Epithelial cell of esophagus (primary cell): ENCODE results near the gene DSCAML1.

Experiments used
- DNase-seq: peaks from one replicate; pipeline ENCODE4 v3.0.0; 2010; ENCODE audit warnings: low read depth
- H3K4me3 ChIP-seq: 2 replicates; pipeline ENCODE4 v1.5.1; 2011; ENCODE audit warnings: mild to moderate bottlenecking, low read length, control low read depth
- CTCF ChIP-seq: IDR thresholded peaks from 2 replicates; pipeline ENCODE4 v1.5.1; 2011; ENCODE audit warnings: low read depth, mild to moderate bottlenecking, low read length, control low read depth, inconsistent platforms; ENCODE audit not compliant: insufficient read depth; ENCODE audit errors: missing control alignments

The DSCAML1 gene

GRCh38 chr11:117654281-117655255 is 142.4 kb downstream of the DSCAML1 start:
- no peak for TF ChIP-seq CTCF
- no peak overlapping the region for H3K4me3 ChIP-seq
- DNase-seq: no peak

GRCh38 chr11:117652521-117652920 is 144.5 kb downstream of the DSCAML1 start:
- TF ChIP-seq CTCF: no peak
- no peak for DNase-seq
- no peak overlapping the region for H3K4me3 ChIP-seq

GRCh38 chr11:117649296-117650055 is 147.5 kb downstream of the DSCAML1 start:
- no peak overlapping the region for H3K4me3 ChIP-seq
- TF ChIP-seq CTCF: no peak
- peak; percentile 10 for DNase-seq

- no peak for DNase-seq
- no peak for TF ChIP-seq CTCF
- no peak overlapping the region for H3K4me3 ChIP-seq
Measured at GRCh38 chr11:117647872-117648271, 149.1 kb downstream of the DSCAML1 start.

- TF ChIP-seq CTCF: no peak
- H3K4me3 ChIP-seq: no peak overlapping the region
- DNase-seq: no peak
Measured at GRCh38 chr11:117647207-117647606, 149.8 kb downstream of the DSCAML1 start.

GRCh38 chr11:117646411-117646810 is 150.6 kb downstream of the DSCAML1 start:
- no peak for DNase-seq
- no peak for TF ChIP-seq CTCF
- H3K4me3 ChIP-seq: no peak overlapping the region
